Peyer's patch (tissue), 4 donors: ENCODE measurements around the gene AHCYL2. TPM values are rescaled to one million over a fixed set of nuclear protein-coding genes. Genes with fewer than 3 reads are reported as not detected.

Experiments
- DNase-seq, 3 donors: peaks; one replicate each; pipeline ENCODE4 v3.0.0-alpha.2; 2017 to 2019
- H3K27ac ChIP-seq, 4 donors: fragments of 200-600 bp; sonication (generic); one replicate each; pipeline ENCODE4 v1.5.1; 2016 to 2019
- H3K27me3 ChIP-seq, 2 donors: fragments of 200-600 bp; sonication (generic); one replicate each; pipeline ENCODE4 v1.5.1; 2019
- H3K36me3 ChIP-seq, 3 donors: fragments of 200-600 bp; sonication (generic); one replicate each; pipeline ENCODE4 v1.5.1; 2016 to 2019
- H3K4me1 ChIP-seq, 4 donors: fragments of 200-600 bp; sonication (generic); one replicate each; pipeline ENCODE4 v1.5.1; 2016 to 2019
- H3K4me3 ChIP-seq, 4 donors: fragments of 200-600 bp; sonication (generic); 1 replicate in 3 of 4; 2 replicates in 1 of 4; pipeline ENCODE4 v1.5.1; 2016 to 2019; ENCODE audit warnings: mild to moderate bottlenecking in 1 of 4
- H3K9me3 ChIP-seq, 4 donors: fragments of 200-600 bp; sonication (generic); one replicate each; pipeline ENCODE4 v1.5.1; 2016 to 2019; ENCODE audit warnings: mild to moderate bottlenecking in 1 of 4
- POLR2A ChIP-seq, 2 donors: fragments of 450-650 bp; IDR thresholded peaks; one replicate each; pipeline ENCODE4 v1.5.1; 2017; ENCODE audit warnings: antibody characterized with exemption in 2 of 2, mild to moderate bottlenecking in 2 of 2, moderate library complexity in 2 of 2
- total RNA-seq, 4 donors: library from RNA; depleted of rRNA; stranded (reverse); fragments of >200 nt; gene quantifications; one replicate each; pipeline ENCODE4 v1.1.0, GENCODE V29; 2016
- TF ChIP-seq, protein P1 (sequence below), 6 experiments: fragments of 450-650 bp in 4 of 6; fragments of 200-600 bp in 2 of 6; sonication (generic) in 1 of 6; IDR thresholded peaks; one replicate each; pipeline ENCODE4 v1.5.1; 2017 to 2019; ENCODE audit warnings: antibody characterized with exemption in 6 of 6, mild to moderate bottlenecking in 3 of 6, moderate library complexity in 1 of 6

Gene AHCYL2
- total RNA-seq, 4 donors from 2014 or later, result 37.1 to 186 (median 60.0) TPM

DNA sequence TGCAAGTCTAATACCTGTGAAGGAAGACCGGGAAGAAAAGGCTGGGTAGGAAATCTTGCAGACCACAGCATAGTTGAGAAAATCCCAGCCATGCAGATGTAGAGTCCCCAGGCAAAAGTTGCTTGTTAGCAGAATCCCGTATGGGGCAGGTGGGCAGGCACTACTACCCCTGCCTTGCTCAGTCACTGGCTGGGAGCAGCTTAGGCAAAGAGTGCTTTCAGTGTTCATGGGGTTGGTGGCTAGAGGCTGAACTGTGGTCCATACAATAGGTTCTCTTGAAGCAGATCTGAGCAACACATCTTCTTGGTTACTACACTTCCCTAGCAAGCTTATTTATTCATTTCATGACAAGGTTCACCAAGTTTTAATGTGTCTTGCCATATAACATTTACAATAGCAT is 92.6 kb downstream of the AHCYL2 start:
- Histone ChIP-seq H3K4me3 (no peak overlapping the region), H3K36me3 (no peaks in the 10 kb centered on the region), H3K9me3 (no peaks in the 10 kb centered on the region), H3K4me1 (no peaks in the 10 kb centered on the region), H3K27me3 (no peaks in the 10 kb centered on the region), H3K27ac (no peak overlapping the region)
- no peak for DNase-seq
- TF ChIP-seq, protein P1, sequence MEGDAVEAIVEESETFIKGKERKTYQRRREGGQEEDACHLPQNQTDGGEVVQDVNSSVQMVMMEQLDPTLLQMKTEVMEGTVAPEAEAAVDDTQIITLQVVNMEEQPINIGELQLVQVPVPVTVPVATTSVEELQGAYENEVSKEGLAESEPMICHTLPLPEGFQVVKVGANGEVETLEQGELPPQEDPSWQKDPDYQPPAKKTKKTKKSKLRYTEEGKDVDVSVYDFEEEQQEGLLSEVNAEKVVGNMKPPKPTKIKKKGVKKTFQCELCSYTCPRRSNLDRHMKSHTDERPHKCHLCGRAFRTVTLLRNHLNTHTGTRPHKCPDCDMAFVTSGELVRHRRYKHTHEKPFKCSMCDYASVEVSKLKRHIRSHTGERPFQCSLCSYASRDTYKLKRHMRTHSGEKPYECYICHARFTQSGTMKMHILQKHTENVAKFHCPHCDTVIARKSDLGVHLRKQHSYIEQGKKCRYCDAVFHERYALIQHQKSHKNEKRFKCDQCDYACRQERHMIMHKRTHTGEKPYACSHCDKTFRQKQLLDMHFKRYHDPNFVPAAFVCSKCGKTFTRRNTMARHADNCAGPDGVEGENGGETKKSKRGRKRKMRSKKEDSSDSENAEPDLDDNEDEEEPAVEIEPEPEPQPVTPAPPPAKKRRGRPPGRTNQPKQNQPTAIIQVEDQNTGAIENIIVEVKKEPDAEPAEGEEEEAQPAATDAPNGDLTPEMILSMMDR (IDR thresholded peaks at IDR 0.05), result no peak
- no peak for TF ChIP-seq POLR2A (IDR thresholded peaks at IDR 0.05)

DNA sequence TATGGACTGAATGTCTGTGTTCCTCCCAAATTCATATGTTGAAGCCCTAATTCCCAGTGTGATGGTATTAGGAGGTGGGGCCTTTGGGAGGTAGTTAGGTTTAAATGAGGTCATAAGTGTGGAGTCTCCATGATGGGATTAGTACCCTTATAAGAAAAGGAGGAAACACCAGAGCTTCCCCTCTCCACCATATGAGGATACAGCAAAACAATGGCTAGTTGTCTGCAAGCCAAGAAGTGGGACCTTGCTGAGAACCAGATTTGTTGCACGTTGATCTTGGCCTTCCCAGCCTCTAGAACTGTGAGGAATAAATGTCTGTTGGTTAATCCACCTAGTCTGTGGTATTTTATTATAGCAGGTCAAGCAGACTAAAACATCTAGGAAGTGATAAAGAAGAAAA is 102.2 kb downstream of the AHCYL2 start:
- TF ChIP-seq, protein P1 (IDR thresholded peaks at IDR 0.05), result no peak
- TF ChIP-seq POLR2A (IDR thresholded peaks at IDR 0.05), result no peak
- no peak for DNase-seq

DNA sequence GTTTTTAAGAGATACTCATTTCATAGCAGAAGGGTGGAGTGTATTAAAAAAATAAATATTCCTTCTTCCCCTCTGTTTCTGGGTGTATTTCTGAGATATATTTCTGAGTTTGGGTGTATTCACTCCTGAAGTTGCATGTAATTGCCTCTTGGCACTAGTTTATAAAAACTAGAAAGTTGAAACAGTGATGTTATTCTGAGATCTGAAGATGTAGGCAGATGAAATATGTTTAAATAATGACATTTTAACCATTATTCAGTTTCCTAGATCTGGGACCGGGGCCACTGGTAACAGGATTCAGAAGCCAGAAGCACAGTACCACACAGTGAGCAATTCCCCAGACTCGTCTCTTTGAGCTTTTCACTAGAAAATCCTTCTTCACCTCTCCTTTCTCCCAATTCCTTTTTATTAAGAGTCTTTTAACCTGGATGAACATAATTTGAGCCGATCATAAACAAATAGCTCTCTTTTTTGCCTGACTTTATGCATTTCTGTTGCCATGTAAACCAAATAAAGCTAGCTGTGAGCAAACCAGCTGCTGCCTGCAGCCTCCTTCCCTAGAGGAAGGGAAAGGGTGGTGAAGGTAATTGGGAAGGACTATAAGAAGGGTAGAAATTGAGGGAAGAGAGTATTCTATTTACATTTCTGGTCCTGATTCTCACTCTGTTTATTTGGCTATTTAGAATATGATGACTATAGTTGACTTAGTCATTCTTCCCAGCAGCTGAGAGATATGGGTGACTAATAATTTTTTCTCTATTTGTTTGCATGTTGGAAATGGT is 107.6 kb downstream of the AHCYL2 start:
- H3K27ac ChIP-seq, result no peak overlapping the region
- no peak for DNase-seq
- H3K36me3 ChIP-seq, result no peaks in the 10 kb centered on the region
- no peaks in the 10 kb centered on the region for H3K9me3 ChIP-seq
- H3K4me1 ChIP-seq, result no peaks in the 10 kb centered on the region
- TF ChIP-seq, protein P1 (IDR thresholded peaks at IDR 0.05), result no peak
- no peak for TF ChIP-seq POLR2A (IDR thresholded peaks at IDR 0.05)
- H3K4me3 ChIP-seq, result no peak overlapping the region
- H3K27me3 ChIP-seq, result no peaks in the 10 kb centered on the region

More for the DNA sequence above, 102.2 kb downstream of the AHCYL2 start:
- Histone ChIP-seq H3K9me3 (peaks cover 0 to 5% (median 0%) of the 10 kb centered on the region in 4 donors), H3K27me3 (no peaks in the 10 kb centered on the region), H3K4me3 (no peak overlapping the region), H3K36me3 (no peaks in the 10 kb centered on the region), H3K27ac (no peak overlapping the region), H3K4me1 (no peaks in the 10 kb centered on the region)

DNA sequence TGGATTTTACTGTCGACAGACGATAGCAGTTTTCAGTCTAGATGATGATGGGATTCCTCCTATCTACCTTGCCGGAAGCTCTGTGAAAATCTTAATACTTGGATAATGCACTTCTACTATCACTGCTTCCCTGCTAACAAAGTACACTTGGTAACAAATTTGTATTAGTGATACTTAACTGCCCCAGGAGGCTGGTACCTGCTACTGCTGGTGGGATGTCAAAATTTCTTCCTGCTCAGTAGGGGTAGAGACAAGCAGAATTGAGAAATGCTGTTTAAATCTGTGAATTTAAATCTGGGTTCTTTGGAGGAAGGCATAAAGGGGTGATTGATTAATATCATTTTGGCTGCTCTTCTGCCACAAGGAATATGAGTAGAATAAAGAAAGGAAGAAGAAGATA is 109.6 kb downstream of the AHCYL2 start:
- no peak overlapping the region for H3K27ac ChIP-seq
- H3K36me3 ChIP-seq, result no peaks in the 10 kb centered on the region
- no peak for TF ChIP-seq POLR2A (IDR thresholded peaks at IDR 0.05)
- TF ChIP-seq, protein P1 (IDR thresholded peaks at IDR 0.05), result no peak
- no peaks in the 10 kb centered on the region for H3K27me3 ChIP-seq
- no peaks in the 10 kb centered on the region for H3K9me3 ChIP-seq
- H3K4me3 ChIP-seq, result no peak overlapping the region
- H3K4me1 ChIP-seq, result no peaks in the 10 kb centered on the region
- DNase-seq, result no peak

DNA sequence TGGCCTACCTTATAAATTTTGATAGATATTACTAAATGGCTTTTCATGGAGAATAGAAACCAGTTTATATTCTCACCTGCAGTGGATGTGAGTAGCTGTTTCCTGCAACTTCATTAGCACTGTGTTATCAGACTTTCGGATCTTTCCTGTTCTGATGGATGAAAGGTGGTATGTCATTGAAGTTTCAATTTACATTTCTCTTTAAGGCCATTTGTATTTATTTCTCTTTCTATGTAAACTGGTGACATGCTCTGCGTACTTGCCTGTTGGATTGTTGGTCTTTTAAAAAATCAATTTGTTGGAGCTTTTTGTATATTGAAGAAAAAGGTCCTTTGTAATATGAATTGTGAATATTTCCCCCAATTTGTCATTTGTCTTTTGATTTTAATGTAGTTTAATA is 113.6 kb downstream of the AHCYL2 start:
- H3K27ac ChIP-seq, result no peak overlapping the region
- H3K27me3 ChIP-seq, result no peaks in the 10 kb centered on the region
- no peak for DNase-seq
- H3K4me1 ChIP-seq, result peaks cover 0 to 10% (median 0%) of the 10 kb centered on the region in 4 donors
- no peak overlapping the region for H3K4me3 ChIP-seq
- TF ChIP-seq, protein P1 (IDR thresholded peaks at IDR 0.05), result no peak
- no peak for TF ChIP-seq POLR2A (IDR thresholded peaks at IDR 0.05)
- no peaks in the 10 kb centered on the region for H3K36me3 ChIP-seq
- no peaks in the 10 kb centered on the region for H3K9me3 ChIP-seq
